Stimulated activated CD8-positive, alpha-beta memory T cell treated with anti-CD3 and anti-CD28 coated beads, Interleukin-7, amount 100 ng/mL, for 48 hours (primary cell): ENCODE results near the gene CCDC127.
"Not testable (repeated sequence)": the region's sequence is repeated elsewhere in the genome, so short reads cannot be mapped to it uniquely, and the experiment has no call there.

Experiments used
- DNase-seq, 2 donors: peaks; one replicate each; pipeline ENCODE4 v3.0.0-alpha.2; 2020; ENCODE audit warnings: low read depth in 1 of 2; ENCODE audit errors: extremely low read depth in 1 of 2

The CCDC127 gene

GRCh38 chr5:235527-235926, 17.6 kb upstream of the CCDC127 start:
- DNase-seq: not testable (repeated sequence)

- DNase-seq: no peak
Observed at GRCh38 chr5:234450-234849, 16.5 kb upstream of the CCDC127 start.

- not testable (repeated sequence) for DNase-seq
Observed at GRCh38 chr5:233426-233825, 15.5 kb upstream of the CCDC127 start.

GRCh38 chr5:231661-232060, 13.7 kb upstream of the CCDC127 start:
- DNase-seq: no peak

GRCh38 chr5:230711-231110, 12.8 kb upstream of the CCDC127 start:
- no peak for DNase-seq

GRCh38 chr5:228886-229285, 10.9 kb upstream of the CCDC127 start:
- no peak for DNase-seq

- DNase-seq: not testable (repeated sequence)
Observed at GRCh38 chr5:227375-227774, 9.4 kb upstream of the CCDC127 start.

- no peak for DNase-seq
Observed at GRCh38 chr5:225334-225733, 7.4 kb upstream of the CCDC127 start.

GRCh38 chr5:223791-224190, 5.8 kb upstream of the CCDC127 start:
- no peak for DNase-seq

GRCh38 chr5:222951-223715, 5.2 kb upstream of the CCDC127 start:
- DNase-seq: not testable (repeated sequence)

- DNase-seq: no peak
Observed at GRCh38 chr5:219991-220390, 2.0 kb upstream of the CCDC127 start.

- no peak for DNase-seq
Observed at GRCh38 chr5:219460-219863, 1.5 kb upstream of the CCDC127 start.

GRCh38 chr5:218457-219291, 721 bp upstream of the CCDC127 start:
- peak in 1 of 2 donors; percentile 2 for DNase-seq

GRCh38 chr5:216076-216475, 1.9 kb downstream of the CCDC127 start:
- DNase-seq: not testable (repeated sequence)

GRCh38 chr5:215256-215655, 2.7 kb downstream of the CCDC127 start:
- DNase-seq: not testable (repeated sequence)

GRCh38 chr5:213803-214395, 4.1 kb downstream of the CCDC127 start:
- no peak for DNase-seq

GRCh38 chr5:208449-209114, 9.4 kb downstream of the CCDC127 start:
- DNase-seq: no peak

- DNase-seq: no peak
Observed at GRCh38 chr5:207599-207998, 10.4 kb downstream of the CCDC127 start.

- no peak for DNase-seq
Observed at GRCh38 chr5:206927-207536, 10.9 kb downstream of the CCDC127 start.

- DNase-seq: no peak
Observed at GRCh38 chr5:206406-206805, 11.5 kb downstream of the CCDC127 start.
